ENCODE data around the gene ZNF280A.

DNA sequence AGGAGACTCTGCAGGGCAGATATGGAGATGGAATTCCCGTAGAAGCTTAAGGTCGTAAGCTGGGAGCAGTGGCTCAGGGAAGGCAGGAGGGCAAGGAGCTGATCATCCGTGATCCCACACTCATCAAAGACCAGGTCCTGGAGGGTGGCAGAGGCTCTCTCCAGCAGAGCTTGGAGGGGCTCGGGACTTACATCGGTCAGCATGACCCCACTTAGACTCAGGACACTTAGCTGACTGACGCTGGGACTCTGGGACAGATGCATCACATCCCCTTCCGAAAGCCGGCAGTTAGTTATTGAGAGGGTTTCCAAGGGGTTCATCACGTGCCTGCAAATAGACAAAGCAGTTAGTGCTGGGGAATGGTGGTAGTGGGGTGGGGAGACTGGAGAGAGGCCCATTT is 28.2 kb upstream of the ZNF280A start:
- no peak for TF ChIP-seq POLR2A (IDR thresholded peaks at IDR 0.05)
- TF ChIP-seq, protein P1, sequence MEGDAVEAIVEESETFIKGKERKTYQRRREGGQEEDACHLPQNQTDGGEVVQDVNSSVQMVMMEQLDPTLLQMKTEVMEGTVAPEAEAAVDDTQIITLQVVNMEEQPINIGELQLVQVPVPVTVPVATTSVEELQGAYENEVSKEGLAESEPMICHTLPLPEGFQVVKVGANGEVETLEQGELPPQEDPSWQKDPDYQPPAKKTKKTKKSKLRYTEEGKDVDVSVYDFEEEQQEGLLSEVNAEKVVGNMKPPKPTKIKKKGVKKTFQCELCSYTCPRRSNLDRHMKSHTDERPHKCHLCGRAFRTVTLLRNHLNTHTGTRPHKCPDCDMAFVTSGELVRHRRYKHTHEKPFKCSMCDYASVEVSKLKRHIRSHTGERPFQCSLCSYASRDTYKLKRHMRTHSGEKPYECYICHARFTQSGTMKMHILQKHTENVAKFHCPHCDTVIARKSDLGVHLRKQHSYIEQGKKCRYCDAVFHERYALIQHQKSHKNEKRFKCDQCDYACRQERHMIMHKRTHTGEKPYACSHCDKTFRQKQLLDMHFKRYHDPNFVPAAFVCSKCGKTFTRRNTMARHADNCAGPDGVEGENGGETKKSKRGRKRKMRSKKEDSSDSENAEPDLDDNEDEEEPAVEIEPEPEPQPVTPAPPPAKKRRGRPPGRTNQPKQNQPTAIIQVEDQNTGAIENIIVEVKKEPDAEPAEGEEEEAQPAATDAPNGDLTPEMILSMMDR (IDR thresholded peaks at IDR 0.05): no peak
- TF ChIP-seq EP300 (IDR thresholded peaks at IDR 0.05): no peak
